ENCODE results near the gene IGF1R. TPM values are rescaled to one million over a fixed set of nuclear protein-coding genes. Genes with fewer than 3 reads are reported as not detected.

IGF1R gene
- total and polyA plus RNA-seq, 2 of the 13 experiments (the other 11 are each of a cell fraction or from before 2014, with no cell fraction given) = 15.9 to 18.4 TPM

DNA sequence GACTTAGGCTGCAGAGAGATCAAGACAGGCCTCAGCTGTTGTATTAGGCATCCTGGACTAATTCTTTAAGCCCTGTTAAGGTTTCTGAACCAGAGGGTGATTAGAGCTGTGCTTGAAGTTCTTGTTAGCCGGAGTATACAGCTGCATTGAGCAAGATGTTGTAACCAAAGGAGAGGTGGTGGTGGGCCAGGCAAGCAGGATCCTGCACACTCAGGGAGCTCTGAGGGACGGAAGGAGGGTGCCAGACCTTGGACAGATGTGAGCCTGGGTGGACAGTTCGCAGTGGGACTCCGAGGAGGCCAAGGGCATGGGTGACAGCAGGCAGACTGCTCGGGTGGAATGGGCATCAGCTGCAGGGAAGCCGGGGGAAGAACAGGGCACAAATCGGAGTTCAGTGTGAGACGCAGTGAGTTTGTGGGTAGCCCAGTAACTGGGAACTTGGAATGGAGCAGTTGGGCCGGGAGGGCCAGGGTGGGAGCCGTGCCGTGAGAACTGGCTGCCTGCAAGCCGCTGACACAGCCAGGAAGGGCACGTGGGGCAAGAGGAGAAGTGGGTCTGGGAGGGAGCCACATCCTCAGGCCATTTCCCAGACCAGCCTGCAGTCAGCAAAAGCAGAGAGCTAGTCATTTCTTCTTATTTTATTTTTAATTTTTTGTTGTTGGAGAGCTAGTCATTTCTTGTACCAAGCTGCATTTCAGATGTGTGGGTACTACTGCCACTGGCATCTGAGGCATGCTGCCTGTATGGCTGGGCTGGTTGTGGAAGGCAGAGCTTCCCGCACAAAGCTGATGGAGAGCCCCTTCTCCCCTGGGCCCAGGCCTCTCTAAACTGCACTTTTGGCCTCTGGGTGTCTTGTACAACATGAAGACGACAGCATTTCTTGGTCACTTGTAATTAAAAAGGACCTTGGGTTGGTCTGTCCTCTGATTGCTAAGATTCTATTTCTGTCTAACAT lies 298.2 kb downstream of the IGF1R start:
- POLR2A ChIA-PET = no interaction called here
- TF ChIP-seq, protein P1, sequence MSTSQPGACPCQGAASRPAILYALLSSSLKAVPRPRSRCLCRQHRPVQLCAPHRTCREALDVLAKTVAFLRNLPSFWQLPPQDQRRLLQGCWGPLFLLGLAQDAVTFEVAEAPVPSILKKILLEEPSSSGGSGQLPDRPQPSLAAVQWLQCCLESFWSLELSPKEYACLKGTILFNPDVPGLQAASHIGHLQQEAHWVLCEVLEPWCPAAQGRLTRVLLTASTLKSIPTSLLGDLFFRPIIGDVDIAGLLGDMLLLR (CRISPR knock-in tag; IDR thresholded peaks at IDR 0.05) = no peak
- no peak for TF ChIP-seq LCORL (IDR thresholded peaks at IDR 0.05)
- TF ChIP-seq LCORL (CRISPR knock-in tag; IDR thresholded peaks at IDR 0.05) = no peak
- TF ChIP-seq, protein P2, sequence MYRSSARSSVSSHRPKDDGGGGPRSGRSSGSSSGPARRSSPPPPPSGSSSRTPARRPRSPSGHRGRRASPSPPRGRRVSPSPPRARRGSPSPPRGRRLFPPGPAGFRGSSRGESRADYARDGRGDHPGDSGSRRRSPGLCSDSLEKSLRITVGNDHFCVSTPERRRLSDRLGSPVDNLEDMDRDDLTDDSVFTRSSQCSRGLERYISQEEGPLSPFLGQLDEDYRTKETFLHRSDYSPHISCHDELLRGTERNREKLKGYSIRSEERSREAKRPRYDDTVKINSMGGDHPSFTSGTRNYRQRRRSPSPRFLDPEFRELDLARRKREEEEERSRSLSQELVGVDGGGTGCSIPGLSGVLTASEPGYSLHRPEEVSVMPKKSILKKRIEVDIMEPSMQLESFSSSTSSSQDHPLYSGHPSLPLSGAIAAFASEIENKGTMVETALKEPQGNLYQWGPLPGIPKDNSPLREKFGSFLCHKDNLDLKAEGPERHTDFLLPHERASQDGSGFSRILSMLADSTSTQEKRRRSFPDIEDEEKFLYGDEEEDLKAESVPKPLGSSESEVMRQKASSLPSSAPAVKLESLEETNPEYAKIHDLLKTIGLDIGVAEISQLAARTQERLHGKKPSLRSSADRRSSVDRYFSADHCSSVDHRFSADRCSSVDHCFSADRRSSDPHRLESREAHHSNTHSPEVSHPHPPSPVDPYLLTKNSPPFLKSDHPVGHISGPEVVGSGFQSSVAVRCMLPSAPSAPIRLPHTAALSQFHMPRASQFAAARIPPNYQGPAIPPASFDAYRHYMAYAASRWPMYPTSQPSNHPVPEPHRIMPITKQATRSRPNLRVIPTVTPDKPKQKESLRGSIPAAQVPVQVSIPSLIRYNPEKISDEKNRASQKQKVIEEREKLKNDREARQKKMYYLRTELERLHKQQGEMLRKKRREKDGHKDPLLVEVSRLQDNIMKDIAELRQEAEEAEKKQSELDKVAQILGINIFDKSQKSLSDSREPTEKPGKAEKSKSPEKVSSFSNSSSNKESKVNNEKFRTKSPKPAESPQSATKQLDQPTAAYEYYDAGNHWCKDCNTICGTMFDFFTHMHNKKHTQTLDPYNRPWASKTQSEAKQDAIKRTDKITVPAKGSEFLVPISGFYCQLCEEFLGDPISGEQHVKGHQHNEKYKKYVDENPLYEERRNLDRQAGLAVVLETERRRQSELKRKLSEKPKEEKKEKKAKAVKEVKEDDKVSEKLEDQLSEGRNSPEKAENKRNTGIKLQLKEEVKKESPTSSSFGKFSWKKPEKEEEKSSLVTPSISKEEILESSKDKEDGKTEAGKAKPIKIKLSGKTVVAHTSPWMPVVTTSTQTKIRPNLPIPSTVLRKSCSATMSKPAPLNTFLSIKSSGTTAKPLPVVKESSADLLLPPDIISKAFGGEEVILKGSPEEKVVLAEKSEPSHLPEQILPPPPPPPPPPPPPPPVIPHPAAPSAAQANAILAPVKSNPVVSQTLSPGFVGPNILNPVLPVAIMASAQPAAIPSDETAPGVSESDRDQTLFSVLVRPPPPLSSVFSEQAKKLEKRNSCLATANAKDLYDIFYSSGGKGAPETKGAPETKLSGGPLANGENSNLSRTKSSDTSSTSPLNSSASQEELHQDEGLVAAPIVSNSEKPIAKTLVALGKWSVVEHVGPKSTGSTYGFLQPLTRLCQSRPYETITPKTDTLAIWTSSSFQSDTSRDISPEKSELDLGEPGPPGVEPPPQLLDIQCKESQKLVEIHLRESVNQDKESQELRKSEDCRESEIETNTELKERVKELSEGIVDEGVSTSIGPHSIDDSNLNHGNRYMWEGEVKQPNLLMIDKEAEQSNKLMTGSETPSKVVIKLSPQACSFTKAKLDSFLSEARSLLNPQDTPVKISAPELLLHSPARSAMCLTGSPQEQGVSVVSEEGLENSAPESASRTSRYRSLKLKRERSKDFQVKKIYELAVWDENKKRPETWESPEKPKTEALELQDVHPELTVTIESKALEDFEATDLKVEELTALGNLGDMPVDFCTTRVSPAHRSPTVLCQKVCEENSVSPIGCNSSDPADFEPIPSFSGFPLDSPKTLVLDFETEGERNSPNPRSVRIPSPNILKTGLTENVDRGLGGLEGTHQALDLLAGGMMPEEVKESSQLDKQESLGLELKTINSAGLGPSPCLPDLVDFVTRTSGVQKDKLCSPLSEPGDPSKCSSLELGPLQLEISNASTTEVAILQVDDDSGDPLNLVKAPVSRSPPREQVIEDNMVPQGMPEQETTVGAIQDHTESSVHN (CRISPR knock-in tag; IDR thresholded peaks at IDR 0.05) = no peak
- TF ChIP-seq ISX (CRISPR knock-in tag; conservative IDR thresholded peaks at IDR 0.05) = no peak
- TF ChIP-seq, protein P3, sequence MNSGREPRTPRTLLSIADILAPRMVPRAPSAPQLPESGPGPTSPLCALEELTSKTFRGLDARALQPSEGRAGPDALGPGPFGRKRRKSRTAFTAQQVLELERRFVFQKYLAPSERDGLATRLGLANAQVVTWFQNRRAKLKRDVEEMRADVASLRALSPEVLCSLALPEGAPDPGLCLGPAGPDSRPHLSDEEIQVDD (CRISPR knock-in tag; IDR thresholded peaks at IDR 0.05; ENCODE audit: borderline replicate concordance) = no peak
- no peak for TF ChIP-seq ZFP82 (CRISPR knock-in tag; IDR thresholded peaks at IDR 0.05; ENCODE audit: borderline replicate concordance)
- TF ChIP-seq AGO2 (optimal IDR thresholded peaks at IDR 0.05; ENCODE audit: low read depth, low read length) = no peak
- TF ChIP-seq EZH2 (conservative IDR thresholded peaks at IDR 0.05; ENCODE audit: low read depth, low read length) = no peak
- no peak for TF ChIP-seq JUN (CRISPR knock-in tag; IDR thresholded peaks at IDR 0.05)
- TF ChIP-seq FOXP1 (IDR thresholded peaks at IDR 0.05) = no peak
- no peak for TF ChIP-seq FOXP1 (CRISPR knock-in tag; IDR thresholded peaks at IDR 0.05)
- TF ChIP-seq NR3C1 (CRISPR knock-in tag; IDR thresholded peaks at IDR 0.05) = no peak
- TF ChIP-seq ZNF124 (CRISPR knock-in tag; IDR thresholded peaks at IDR 0.05) = no peak
- TF ChIP-seq, protein P4, sequence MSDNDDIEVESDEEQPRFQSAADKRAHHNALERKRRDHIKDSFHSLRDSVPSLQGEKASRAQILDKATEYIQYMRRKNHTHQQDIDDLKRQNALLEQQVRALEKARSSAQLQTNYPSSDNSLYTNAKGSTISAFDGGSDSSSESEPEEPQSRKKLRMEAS (IDR thresholded peaks at IDR 0.05) = no peak

More for the DNA sequence above, 298.2 kb downstream of the IGF1R start:
- DNase-seq (ENCODE audit: low spot score) = no peak
- no peak for ATAC-seq
- no peak overlapping the region for H3K27ac ChIP-seq (ENCODE audit: extremely low read length, insufficient read depth, low read length)
- no peaks in the 10 kb centered on the region for H3K79me2 ChIP-seq (ENCODE audit: insufficient read depth, low read length)
- WGBS (ENCODE audit: low lambda C conversion rate) = 91% methylated on average over 15 of the region's 15 CpGs
- H3K4me3 ChIP-seq (replicated peaks in 1 of 3; ENCODE audit: insufficient read depth in 1 of 3, low read depth in 2 of 3, low read length in 3 of 3) = no peak overlapping the region
- no TSS peak for BruUV-seq (replicated peaks)
- H4K20me1 ChIP-seq (ENCODE audit: insufficient read depth, low read length) = no peaks in the 10 kb centered on the region; the same call in 1 of the 2 replicates
- in situ Hi-C loops (cut with HindIII; ENCODE audit: extremely low pct_ligation_motif_present, low pct_unique_long_range_greater_than_20kb) = no loop called here
- peaks cover 18% of the 10 kb centered on the region for H3K4me1 ChIP-seq (ENCODE audit: insufficient read depth, low read length)
- intact Hi-C loops (cut with micrococcal nuclease; ENCODE audit: unreplicated experiment) = no loop called here
- CTCF ChIA-PET (ENCODE audit: low intra/inter-chr PET ratio, low total read pairs) = no interaction called here
- no peak overlapping the region for H3K4me2 ChIP-seq (ENCODE audit: low read depth, low read length)
- H2AFZ ChIP-seq (ENCODE audit: low read length) = no peak overlapping the region
- no peaks in the 10 kb centered on the region for H3K27me3 ChIP-seq (ENCODE audit: control insufficient read depth in 1 of 2, insufficient read depth in 2 of 2, low read length in 2 of 2)
- H3K9me3 ChIP-seq (ENCODE audit: low read length) = no peaks in the 10 kb centered on the region
- peaks cover 37 to 84% of the 10 kb centered on the region in 2 experiments for H3K36me3 ChIP-seq (replicated peaks in 1 of 2; ENCODE audit: control insufficient read depth in 1 of 2, insufficient read depth in 2 of 2, low read length in 2 of 2)
- no peak for FAIRE-seq
- no peak overlapping the region for H3K9ac ChIP-seq (ENCODE audit: insufficient read depth, low read depth, low read length)
